CD14-positive monocyte (primary cell): ENCODE results near the gene RASA2. TPM values are rescaled to one million over a fixed set of nuclear protein-coding genes. Genes with fewer than 3 reads are reported as not detected.

Experiments used
- DNase-seq, 3 donors: peaks; one replicate each; pipeline ENCODE4 v3.0.0-alpha.2; 2011 to 2022
- H2AFZ ChIP-seq: 2 replicates; pipeline ENCODE4 v1.6.0; 2012; ENCODE audit warnings: mild to moderate bottlenecking, low read depth, low read length, inconsistent platforms; ENCODE audit not compliant: insufficient read depth, poor library complexity, severe bottlenecking
- H3K27ac ChIP-seq, 2 donors: 1 replicate in 1 of 2; 2 replicates in 1 of 2; pipeline ENCODE4 v1.5.1; 2012 to 2013; ENCODE audit warnings: low read length in 2 of 2, control low read depth in 1 of 2, inconsistent platforms in 1 of 2, low read depth in 1 of 2, mild to moderate bottlenecking in 1 of 2
- H3K27me3 ChIP-seq, 2 donors: one replicate each; pipeline versions ENCODE4 v1.6.0 to v1.6.1; 2011 to 2013; ENCODE audit warnings: low read length in 2 of 2; ENCODE audit not compliant: control insufficient read depth in 2 of 2, insufficient read depth in 2 of 2
- H3K36me3 ChIP-seq, 2 donors: replicated peaks in 1 of 2; 1 replicate in 1 of 2; 2 replicates in 1 of 2; pipeline versions ENCODE4 v1.5.1 to v1.6.1; 2012 to 2013; ENCODE audit warnings: low read length in 2 of 2, control low read depth in 1 of 2, inconsistent platforms in 1 of 2, mild to moderate bottlenecking in 1 of 2; ENCODE audit not compliant: insufficient read depth in 2 of 2, control insufficient read depth in 1 of 2
- H3K4me1 ChIP-seq, 2 donors: 1 replicate in 1 of 2; 2 replicates in 1 of 2; pipeline versions ENCODE4 v1.5.1 to v1.6.1; 2012 to 2013; ENCODE audit warnings: low read length in 2 of 2, control low read depth in 1 of 2, inconsistent platforms in 1 of 2, mild to moderate bottlenecking in 1 of 2, moderate library complexity in 1 of 2; ENCODE audit not compliant: insufficient read depth in 2 of 2, control insufficient read depth in 1 of 2
- H3K4me2 ChIP-seq: replicated peaks from 2 replicates; pipeline ENCODE3; 2012; ENCODE audit warnings: low read length, moderate library complexity, mild to moderate bottlenecking; ENCODE audit not compliant: poor library complexity, severe bottlenecking; ENCODE audit errors: extremely low read depth
- H3K4me3 ChIP-seq, 3 experiments: fragments of 200-600 bp in 1 of 3; sonication (generic) in 1 of 3; replicated peaks in 1 of 3; 1 replicate in 2 of 3; 2 replicates in 1 of 3; pipeline ENCODE4 v1.5.1; 2011 to 2013; ENCODE audit warnings: low read length in 3 of 3, mild to moderate bottlenecking in 3 of 3, control low read depth in 2 of 3, low read depth in 2 of 3, inconsistent platforms in 1 of 3, moderate library complexity in 1 of 3
- H3K79me2 ChIP-seq: 2 replicates; pipeline ENCODE4 v1.6.0; 2012; ENCODE audit warnings: mild to moderate bottlenecking, control low read depth, inconsistent platforms, low read length, moderate library complexity; ENCODE audit not compliant: insufficient read depth
- H3K9ac ChIP-seq: 2 replicates; pipeline ENCODE4 v1.6.0; 2017; ENCODE audit warnings: low read length, mild to moderate bottlenecking; ENCODE audit not compliant: insufficient read depth, poor library complexity, severe bottlenecking
- H3K9me3 ChIP-seq, 2 donors: replicated peaks in 1 of 2; 1 replicate in 1 of 2; 2 replicates in 1 of 2; pipeline versions ENCODE4 v1.5.1 to v1.6.1; 2012 to 2013; ENCODE audit warnings: low read length in 2 of 2, control low read depth in 1 of 2; ENCODE audit not compliant: control insufficient read depth in 1 of 2, insufficient read depth in 1 of 2
- H4K20me1 ChIP-seq: 2 replicates; pipeline ENCODE4 v1.6.0; 2012; ENCODE audit warnings: mild to moderate bottlenecking, low read length, control low read depth, moderate library complexity; ENCODE audit not compliant: insufficient read depth
- H3K27ac Mint-ChIP-seq, 7 donors: one replicate each; pipeline ENCODE4 v1.8.0; 2020; ENCODE audit warnings: mild to moderate bottlenecking in 7 of 7, mixed read lengths in 7 of 7, moderate library complexity in 6 of 7, inconsistent platforms in 2 of 7
- H3K27me3 Mint-ChIP-seq, 3 donors: one replicate each; pipeline ENCODE4 v1.8.0; 2021 to 2022; ENCODE audit warnings: low read depth in 3 of 3, mild to moderate bottlenecking in 3 of 3, mixed read lengths in 3 of 3, moderate library complexity in 3 of 3, inconsistent platforms in 1 of 3
- H3K36me3 Mint-ChIP-seq, 2 donors: one replicate each; pipeline ENCODE4 v1.8.0; 2020; ENCODE audit warnings: mixed read lengths in 2 of 2, inconsistent platforms in 1 of 2, mild to moderate bottlenecking in 1 of 2
- H3K4me1 Mint-ChIP-seq: one replicate; pipeline ENCODE4 v1.8.0; 2020; ENCODE audit warnings: mild to moderate bottlenecking, mixed read lengths
- H3K4me3 Mint-ChIP-seq, 2 donors: one replicate each; pipeline ENCODE4 v1.8.0; 2020; ENCODE audit warnings: mild to moderate bottlenecking in 2 of 2, mixed read lengths in 2 of 2, moderate library complexity in 1 of 2
- H3K9me3 Mint-ChIP-seq, 7 donors: one replicate each; pipeline ENCODE4 v1.8.0; 2020 to 2022; ENCODE audit warnings: mixed read lengths in 7 of 7, mild to moderate bottlenecking in 6 of 7, moderate library complexity in 6 of 7, inconsistent platforms in 2 of 7
- WGBS: methylation state at CpG from one replicate; pipeline ENCODE4 v1.1.5; 2013; ENCODE audit warnings: missing lambda C conversion rate; ENCODE audit not compliant: insufficient coverage; 5-methylcytosine and 5-hydroxymethylcytosine counted together
- intact Hi-C, 2 donors: fragments of 100-400 bp; cut with micrococcal nuclease; formaldehyde crosslinking; loops; one replicate each; pipeline versions ENCODE4 v1.15.0 to v1.15.1; 2023
- polyA plus RNA-seq, 3 donors: library from polyadenylated mRNA; depleted of rRNA in 1 of 3; unstranded in 2 of 3; stranded (reverse) in 1 of 3; fragments of 300-500 nt in 2 of 3; fragments of >200 nt in 1 of 3; fragmentation: Illumina TruSeq in 2 of 3; gene quantifications; 1 replicate in 2 of 3; 2 replicates in 1 of 3; pipeline ENCODE4 v1.2.3, GENCODE V29; 2012 to 2021
- TF ChIP-seq, protein P1 (sequence below): fragments of 200-600 bp; IDR thresholded peaks from one replicate; pipeline ENCODE4 v1.8.0; 2022; ENCODE audit warnings: antibody characterized with exemption, mild to moderate bottlenecking

RASA2 gene
- polyA plus RNA-seq, 3 donors: 7.0 to 13.5 (median 8.8) TPM

DNA sequence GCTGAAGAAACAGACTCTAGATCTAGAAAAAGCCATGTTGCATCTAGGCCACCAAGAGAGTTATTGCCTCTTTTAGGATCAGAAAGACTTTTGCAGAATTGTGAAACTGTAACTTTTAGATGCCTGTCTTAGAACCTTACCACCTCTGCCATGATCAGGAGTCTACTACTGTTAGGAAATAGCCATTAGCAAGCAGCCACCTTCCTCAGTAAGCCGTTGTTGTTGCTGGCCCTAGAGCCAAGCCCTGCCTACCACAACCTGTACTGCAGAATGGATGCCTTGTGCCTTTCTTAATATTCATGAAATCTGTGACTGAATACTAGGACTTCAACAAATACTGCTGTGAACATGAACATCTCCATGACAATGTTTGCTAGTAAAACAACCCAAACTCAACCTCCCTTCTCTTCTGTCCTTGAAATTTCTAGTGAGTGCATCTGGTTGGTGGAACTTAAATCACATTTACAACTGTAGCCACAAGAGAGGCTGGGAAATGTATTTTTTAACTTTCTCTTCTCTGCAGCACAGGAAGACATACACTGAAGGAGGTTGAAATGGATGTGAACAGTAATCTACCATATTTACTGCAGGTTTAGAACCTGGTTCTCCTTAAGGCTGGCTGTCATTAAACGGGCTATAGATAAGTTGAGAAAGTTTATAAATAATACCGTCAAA, 20.7 kb downstream of the RASA2 start:
- intact Hi-C loops: loop anchor here in 1 of 2 donors (5.0 kb wide), 1 partner anchor 45 kb away; no protein-coding TSS in a partner anchor

DNA sequence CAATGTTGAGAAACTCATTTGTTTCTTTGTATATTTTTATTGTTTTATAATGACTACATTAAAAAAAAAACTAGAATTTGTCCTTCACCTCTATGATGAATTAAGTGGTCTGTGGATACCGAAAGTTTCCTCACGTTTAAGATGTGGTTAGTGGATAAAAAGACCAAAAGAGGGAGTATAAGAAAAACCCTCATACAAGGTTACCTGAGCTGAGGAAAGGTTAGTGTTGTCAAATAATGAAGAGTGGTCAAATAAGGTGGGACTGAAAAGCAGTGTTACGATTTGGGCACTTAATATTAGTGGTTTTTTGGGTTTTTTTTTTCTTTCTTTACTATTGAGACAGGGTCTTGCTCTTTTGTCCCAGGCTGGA, 21.2 kb downstream of the RASA2 start:
- Histone ChIP-seq H2AFZ (no peak overlapping the region), H3K36me3 (peaks cover under 1 to 14% of the 10 kb centered on the region in 2 donors), H3K27me3 (no peaks in the 10 kb centered on the region), H3K4me2 (no peak overlapping the region), H3K9me3 (no peaks in the 10 kb centered on the region), H3K9ac (no peak overlapping the region), H3K4me3 (no peak overlapping the region), H3K27ac (no peak overlapping the region), H4K20me1 (peaks cover 78% of the 10 kb centered on the region), H3K79me2 (peaks cover 87% of the 10 kb centered on the region), H3K4me1 (peaks cover 24% of the 10 kb centered on the region in 2 donors)
- peaks cover 0 to 10% (median 0%) of the 10 kb centered on the region in 7 donors for H3K9me3 Mint-ChIP-seq
- no CpG with 5 or more reads among the region's 3 CpGs for WGBS
- no peak overlapping the region for H3K4me3 Mint-ChIP-seq
- TF ChIP-seq, protein P1, sequence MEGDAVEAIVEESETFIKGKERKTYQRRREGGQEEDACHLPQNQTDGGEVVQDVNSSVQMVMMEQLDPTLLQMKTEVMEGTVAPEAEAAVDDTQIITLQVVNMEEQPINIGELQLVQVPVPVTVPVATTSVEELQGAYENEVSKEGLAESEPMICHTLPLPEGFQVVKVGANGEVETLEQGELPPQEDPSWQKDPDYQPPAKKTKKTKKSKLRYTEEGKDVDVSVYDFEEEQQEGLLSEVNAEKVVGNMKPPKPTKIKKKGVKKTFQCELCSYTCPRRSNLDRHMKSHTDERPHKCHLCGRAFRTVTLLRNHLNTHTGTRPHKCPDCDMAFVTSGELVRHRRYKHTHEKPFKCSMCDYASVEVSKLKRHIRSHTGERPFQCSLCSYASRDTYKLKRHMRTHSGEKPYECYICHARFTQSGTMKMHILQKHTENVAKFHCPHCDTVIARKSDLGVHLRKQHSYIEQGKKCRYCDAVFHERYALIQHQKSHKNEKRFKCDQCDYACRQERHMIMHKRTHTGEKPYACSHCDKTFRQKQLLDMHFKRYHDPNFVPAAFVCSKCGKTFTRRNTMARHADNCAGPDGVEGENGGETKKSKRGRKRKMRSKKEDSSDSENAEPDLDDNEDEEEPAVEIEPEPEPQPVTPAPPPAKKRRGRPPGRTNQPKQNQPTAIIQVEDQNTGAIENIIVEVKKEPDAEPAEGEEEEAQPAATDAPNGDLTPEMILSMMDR: no peak
- H3K27ac Mint-ChIP-seq: peak overlapping the region in 2 of 7 donors; percentile 12 to 75
- intact Hi-C loops: loop anchor here in 1 of 2 donors (5.0 kb wide), 1 partner anchor 46 kb away; no protein-coding TSS in a partner anchor
- no peak for DNase-seq
- H3K36me3 Mint-ChIP-seq: peaks cover 8 to 19% of the 10 kb centered on the region in 2 donors
- no peaks in the 10 kb centered on the region for H3K27me3 Mint-ChIP-seq
- H3K4me1 Mint-ChIP-seq: peaks cover 30% of the 10 kb centered on the region

More for the DNA sequence above, 20.7 kb downstream of the RASA2 start:
- no peak for DNase-seq
- Histone ChIP-seq H3K4me1 (peaks cover 24% of the 10 kb centered on the region in 2 donors), H3K9me3 (no peaks in the 10 kb centered on the region), H3K27ac (no peak overlapping the region), H3K79me2 (peaks cover 92% of the 10 kb centered on the region), H3K4me2 (no peak overlapping the region), H3K9ac (no peak overlapping the region), H4K20me1 (peaks cover 79% of the 10 kb centered on the region), H3K4me3 (no peak overlapping the region), H2AFZ (no peak overlapping the region), H3K27me3 (no peaks in the 10 kb centered on the region), H3K36me3 (peaks cover 5 to 19% of the 10 kb centered on the region in 2 donors)
- peaks cover 0 to 10% (median 0%) of the 10 kb centered on the region in 7 donors for H3K9me3 Mint-ChIP-seq
- no CpG with 5 or more reads among the region's 3 CpGs for WGBS
- H3K36me3 Mint-ChIP-seq: peaks cover 6 to 18% of the 10 kb centered on the region in 2 donors
- no peaks in the 10 kb centered on the region for H3K27me3 Mint-ChIP-seq
- H3K4me1 Mint-ChIP-seq: peaks cover 30% of the 10 kb centered on the region
- no peak overlapping the region for H3K4me3 Mint-ChIP-seq
- no peak overlapping the region for H3K27ac Mint-ChIP-seq
- TF ChIP-seq, protein P1: no peak
